ENCODE data around the gene CD2AP.
"Not testable (repeated sequence)": the region's sequence is repeated elsewhere in the genome, so short reads cannot be mapped to it uniquely, and the experiment has no call there.

Gene CD2AP

DNA sequence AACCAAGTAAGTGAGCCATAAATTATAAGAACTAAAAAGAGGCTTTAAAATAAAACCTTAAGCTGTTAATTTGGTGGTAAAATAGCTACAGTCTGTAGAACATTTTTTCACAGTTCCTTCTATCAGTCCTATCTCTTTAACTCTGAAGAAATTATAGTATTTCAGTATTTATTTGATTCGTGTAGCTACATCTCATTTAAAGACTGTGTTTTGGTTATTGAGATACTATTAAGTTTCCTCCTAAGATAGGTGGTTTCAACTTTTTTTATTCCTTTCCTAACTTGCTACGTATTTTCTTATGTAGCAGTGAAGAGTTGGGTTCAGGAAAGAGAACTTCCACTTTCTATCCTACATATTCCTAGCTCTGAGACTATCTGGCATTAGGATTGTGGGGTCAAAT, 97.2 kb downstream of the CD2AP start:
- DNase-seq, result no peak

DNA sequence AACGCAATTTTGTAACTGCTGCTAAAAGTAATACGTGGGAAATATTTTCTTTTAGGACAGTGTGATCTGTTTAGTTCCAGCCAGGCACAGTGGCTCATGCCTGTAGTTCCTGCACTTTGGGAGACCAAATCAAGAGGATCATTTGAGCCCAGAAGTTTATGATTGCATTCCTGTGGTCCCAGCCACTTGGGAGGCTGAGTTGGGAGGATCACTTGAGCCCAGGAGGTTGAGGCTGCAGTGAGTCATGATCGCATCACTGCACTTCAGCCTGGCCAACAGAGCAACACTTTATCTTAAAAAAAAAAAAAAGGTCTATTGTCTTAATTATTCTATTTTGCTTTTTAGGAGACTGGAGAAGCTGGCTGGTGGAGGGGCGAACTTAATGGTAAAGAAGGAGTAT, 101.5 kb downstream of the CD2AP start:
- no peak for DNase-seq

GRCh38 chr6:47581591-47581990, 104.0 kb downstream of the CD2AP start:
- DNase-seq, result no peak

GRCh38 chr6:47587493-47587892, 109.9 kb downstream of the CD2AP start:
- no peak for DNase-seq

- DNase-seq, result no peak
These were observed 114.7 kb downstream of the CD2AP start for GRCh38 chr6:47592131-47592840.

GRCh38 chr6:47593979-47594378, 116.4 kb downstream of the CD2AP start:
- no peak for DNase-seq

- DNase-seq, result no peak
These were observed 118.2 kb downstream of the CD2AP start for GRCh38 chr6:47595785-47596184.

DNA sequence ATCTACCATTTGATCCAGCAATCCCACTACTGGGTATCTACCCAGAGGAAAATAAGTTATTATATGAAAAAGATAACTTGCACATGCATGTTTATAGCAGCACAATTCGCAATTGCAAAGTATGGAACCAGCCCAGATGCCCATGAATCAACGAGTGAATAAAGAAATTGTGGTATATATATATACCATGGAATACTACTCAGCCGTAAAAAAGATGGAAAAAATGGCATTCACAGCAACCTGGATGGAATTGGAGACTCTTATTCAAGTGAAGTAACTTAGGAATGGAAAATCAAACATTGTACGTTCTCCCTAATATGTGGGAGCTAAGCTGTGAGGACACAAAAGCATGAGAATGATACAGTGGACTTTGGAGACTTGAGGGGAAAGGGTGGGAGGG, 120.8 kb downstream of the CD2AP start:
- DNase-seq, result no peak

GRCh38 chr6:47599512-47599911, 121.9 kb downstream of the CD2AP start:
- DNase-seq, result no peak

GRCh38 chr6:47603227-47603626, 125.6 kb downstream of the CD2AP start:
- DNase-seq, result no peak

DNA sequence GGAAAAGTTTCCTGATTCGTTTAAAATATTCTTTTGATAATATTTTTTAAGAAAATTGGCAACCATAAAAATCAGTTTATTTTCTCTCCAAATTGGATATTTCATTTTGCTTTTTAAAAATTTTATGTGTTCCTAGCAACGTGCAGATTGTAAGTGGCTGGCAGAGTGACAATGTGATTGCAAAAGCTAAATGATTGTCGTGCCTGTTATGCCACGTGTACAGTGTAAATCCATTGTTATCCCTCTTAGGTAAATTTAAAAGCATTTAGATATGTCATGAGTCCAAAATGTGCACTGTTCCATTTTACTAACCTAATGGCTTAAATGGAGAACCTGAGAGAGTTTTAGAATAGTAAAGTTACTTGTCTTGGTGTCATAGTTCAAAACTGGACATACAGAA, 126.4 kb downstream of the CD2AP start:
- no peak for DNase-seq

DNA sequence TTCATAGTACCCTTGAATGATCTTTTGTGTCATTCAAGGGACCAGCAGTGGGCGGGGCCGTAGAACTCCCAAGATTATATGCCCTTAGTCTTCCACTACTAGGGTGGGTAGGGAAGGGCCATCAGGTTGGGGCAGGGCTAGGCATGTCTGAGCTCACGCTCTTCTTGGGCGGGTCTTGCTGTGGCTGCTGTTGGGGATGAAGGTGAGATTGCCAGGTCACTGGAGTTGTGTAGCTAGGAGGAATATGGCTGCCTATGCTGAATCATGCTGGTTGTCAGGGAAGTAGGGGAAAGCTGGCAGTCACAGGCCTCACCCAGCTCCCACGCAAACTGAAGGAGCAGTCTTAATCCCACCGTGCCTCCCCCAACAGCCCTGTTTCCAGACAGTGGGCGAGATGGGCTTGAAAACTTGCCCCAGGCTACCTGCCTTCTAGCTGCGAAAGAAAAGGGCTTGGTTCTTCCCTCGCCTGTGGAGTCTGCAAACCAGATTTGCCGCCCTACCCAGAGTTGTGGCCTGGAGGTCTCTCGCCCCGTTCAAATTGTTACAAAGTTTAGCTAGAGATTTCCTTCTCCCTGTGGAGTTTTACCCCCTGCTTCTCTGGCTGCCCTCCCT, 144.4 kb downstream of the CD2AP start:
- DNase-seq, result no peak

DNA sequence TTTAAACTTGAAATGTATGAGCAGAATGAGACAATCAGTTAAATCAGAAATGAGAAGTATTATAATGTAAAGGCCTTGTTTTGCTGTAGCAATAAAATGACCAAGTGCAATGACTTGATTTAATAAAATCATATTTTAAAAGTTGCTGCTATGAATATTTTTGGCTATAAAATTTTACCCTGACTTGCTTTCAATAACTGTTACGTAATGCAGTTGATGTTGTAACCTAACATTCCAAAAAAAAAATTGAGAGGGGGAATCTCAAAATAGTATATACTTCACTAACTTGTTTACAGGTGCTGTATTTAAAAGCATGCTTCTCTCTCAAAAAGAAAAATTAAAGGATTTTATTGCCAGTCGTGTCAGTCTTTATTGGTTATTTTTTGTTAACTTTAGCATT, 149.2 kb downstream of the CD2AP start:
- DNase-seq, result no peak

DNA sequence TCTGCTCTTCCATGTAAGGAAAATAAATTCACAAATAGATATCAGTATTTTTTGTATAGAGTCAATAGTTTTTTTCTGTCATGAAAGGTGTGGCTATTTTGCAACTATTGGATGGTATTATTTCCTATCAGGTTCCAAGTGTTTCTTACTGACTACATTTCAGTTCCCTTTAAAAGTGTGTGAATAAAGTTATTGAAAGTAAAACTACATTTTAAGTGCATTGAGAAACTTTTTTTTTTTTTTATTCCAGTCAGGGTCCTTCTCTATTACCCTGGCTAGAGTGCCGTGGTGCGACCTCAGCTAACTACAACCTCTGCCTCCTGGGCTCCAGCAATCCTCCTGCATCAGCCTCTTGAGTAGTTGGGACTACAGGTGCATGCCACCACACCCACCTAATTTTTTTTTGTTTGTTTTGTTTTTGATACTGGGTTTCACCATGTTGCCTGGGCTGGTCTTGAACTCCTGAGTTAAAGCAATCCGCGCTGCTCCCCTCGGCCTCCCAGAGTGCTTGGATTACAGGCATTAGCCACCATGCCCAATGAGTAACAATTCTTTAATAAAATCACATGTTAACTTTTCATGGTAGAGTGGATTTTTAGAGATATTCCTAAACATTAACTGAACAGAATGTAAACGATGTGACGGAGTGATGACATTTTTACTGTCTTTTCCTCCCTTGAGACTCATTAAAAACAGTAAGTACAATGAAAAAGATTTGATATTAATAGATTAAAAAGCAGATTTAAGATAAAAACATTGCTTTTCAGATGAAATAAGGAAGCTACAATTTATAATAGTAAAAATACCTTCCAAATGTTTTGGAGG, 151.1 kb downstream of the CD2AP start:
- no peak for DNase-seq

DNA sequence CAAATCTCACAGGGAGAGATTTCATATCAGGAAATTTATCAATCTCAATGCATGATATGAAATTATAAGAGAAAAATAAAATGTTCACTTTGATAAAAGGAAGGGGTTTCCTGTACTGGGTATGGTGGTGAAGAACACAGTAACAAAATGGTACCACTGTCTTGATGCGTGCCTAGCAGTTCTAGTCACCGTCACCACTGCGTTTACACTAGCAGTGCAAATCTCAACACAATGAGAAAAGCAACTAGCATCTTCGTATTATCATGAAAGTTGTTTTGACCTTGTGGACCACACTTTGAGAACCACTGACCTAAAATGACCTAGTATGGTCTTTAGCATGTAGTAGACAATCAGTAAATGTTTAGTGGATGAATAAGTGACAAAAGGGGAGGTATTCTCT, 152.4 kb downstream of the CD2AP start:
- no peak for DNase-seq

GRCh38 chr6:47630587-47630986, 153.0 kb downstream of the CD2AP start:
- DNase-seq, result no peak

DNA sequence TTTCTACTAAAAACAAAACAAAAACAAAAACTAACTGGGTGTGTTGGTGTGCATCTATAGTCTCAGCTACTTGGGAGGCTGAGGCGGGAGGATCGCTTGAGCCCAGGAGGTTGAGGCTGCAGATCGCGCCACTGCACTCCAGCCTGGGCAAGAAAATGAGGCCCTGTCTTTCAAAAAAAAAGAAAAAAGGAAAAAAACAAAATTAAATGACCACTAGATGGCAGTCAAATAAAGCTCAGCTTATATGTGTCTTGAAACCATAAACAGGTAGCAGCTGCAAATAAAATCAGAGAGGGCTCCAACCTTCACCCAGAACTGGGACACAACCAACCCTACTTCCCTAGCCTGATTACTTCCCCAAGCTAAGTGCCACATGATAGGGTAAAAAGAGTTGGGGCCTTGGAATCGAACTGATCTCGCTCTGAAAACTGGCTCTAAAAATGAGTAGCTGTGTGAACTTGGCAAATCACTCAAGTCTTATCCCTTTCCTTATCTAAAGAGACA, 153.7 kb downstream of the CD2AP start:
- DNase-seq, result no peak

DNA sequence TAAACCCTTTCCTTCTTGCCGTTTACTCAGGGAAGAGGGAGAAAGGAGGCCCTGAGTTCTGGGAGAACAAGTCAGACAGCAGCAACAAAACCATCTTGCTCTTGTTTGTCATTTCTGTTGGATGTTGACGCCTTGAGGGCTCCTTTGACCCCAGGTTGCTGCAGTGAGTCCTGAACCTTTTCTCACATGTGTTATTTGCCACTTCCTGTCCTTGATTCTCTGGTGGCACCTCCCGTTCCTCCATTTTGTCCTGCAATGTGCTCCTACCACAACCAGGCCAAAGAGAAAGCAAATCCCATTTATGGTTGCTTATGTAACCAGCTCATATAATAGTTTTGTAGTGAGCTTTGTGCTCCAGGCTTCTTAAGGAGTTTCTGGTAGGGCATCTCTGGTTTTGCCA, 154.2 kb downstream of the CD2AP start:
- no peak for DNase-seq

DNA sequence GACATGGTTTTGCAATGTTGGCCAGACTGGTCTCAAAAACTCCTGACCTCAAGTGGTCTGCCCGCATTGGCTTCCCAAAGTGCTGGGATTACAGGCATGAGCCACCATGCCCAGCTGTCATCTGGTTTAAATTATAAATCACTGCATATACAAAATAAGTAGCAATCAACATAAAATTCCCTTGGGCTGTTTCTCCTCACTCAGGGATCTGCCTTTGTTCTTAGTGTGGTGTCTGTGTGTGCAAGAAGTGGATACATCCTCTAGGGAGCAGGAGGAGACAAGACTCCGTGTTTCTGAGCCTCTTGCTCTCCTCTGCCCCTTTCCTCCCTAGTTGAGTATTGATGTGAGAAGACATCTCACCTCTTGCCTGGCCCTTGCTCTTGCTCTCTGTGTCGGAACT, 155.6 kb downstream of the CD2AP start:
- no peak for DNase-seq

DNA sequence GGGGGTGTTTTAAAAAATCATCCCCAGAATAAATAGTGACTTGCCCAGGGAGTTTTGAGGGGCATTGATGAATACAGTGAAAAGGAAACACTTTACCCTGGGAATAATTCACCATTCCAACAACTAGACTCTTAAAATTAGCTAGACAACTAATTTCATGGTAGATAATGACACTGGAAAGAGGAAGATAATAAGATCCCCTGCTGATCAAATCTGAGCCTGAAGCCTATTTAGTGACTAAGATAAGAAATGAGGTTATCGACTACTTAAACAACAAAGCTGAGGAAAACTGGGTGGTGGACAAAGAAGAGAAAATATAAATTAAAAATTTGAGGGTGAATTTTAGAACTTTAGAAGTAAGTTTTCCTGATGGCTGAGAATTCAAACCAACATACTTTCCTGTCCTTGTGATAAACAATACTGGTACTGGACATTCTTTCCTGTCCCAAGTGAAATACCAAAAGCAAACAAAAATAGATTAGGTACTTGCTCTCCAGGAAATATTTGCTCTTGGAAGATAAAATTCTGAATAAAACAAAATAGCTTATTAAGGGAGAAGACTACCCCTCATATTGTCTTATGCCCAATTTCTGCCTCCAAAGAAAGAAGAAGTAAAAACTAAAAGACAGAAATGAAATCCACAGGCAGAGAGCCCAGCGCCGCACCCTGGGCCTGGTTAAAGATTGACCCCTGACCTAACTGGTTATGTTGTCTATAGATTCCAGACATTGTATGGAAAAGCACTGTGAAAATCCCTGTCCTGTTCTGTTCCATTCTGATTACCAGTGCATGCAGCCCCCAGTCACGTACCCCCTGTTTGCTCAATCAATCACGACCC, 156.8 kb downstream of the CD2AP start:
- no peak for DNase-seq

GRCh38 chr6:47646689-47647088, 169.1 kb downstream of the CD2AP start:
- no peak for DNase-seq

DNA sequence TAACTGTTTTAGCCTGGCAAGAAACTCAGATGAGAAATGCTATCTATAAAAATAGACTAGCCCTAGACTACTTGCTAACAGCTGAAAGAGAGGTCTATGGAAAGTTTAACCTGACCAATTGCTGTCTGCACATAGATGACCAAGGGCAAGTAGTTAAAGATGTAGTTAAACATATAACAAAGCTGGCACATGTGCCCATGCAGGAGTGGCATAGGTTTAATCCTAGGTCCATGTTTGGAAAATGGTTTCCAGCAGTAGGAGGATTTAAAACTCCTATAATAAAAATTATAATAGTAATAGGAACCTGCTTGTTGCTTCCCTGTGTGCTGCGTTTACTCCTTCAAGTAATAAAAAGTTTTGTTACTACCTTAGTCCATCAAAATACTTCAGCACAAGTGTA, 169.6 kb downstream of the CD2AP start:
- no peak for DNase-seq

DNA sequence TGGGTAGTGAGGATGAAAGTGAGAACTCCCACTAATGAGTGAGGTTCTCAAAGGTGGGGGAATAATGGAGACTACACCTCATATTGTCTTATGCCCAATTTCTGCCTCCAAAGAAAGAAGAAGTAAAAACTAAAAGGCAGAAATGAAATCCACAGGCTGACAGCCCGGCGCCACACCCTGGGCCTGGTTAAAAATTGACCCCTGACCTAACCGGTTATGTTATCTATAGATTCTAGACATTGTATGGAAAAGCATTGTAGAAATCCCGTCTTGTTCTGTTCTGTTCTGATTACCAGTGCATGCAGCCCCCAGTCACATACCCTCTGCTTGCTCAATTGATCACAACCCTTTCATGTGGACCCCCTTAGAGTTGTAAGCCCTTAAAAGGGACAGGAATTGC, 170.0 kb downstream of the CD2AP start:
- not testable (repeated sequence) for DNase-seq
